ENCODE results near the gene TUBGCP2.
A peak's percentile ranks its signal among the peaks of the same experiment; 100 is the strongest.

TUBGCP2 gene

DNA sequence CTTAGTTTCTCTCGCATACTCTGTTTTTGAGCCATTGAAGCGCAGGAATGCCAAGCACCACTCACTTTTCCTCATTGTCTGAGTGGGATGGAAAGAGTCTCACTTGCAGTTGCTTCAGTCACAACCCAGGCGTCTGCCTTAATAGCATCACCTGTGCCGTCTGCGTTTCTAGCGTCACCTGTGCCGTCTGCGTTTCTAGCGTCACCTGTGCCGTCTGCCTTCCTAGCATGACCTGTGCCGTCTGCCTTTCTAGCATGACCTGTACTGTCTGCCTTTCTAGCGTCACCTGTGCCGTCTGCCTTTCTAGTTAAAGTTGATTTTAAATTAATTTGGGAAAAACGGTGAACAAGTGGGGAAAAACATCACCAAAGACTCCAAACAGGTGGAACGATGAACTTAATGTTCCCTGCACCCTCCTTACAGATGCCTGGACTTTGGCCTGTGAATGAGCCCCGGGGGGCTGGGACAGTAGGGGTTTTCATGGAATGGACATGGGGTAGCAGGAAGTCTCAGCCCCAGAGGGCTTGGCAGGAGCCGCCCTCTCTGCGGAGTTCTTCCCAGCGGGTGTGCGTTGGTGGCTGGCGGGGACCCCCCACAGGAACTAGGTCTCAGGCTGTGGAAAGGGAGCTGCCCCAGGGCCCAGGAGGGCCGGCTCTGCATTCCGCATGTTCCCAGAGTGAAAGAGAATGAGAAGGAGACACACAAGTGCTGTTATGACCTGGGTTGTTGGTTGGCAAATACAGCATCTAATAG lies 3.5 kb upstream of the TUBGCP2 start:
- no peak overlapping the region for H3K4me3 ChIP-seq (ENCODE audit: low read depth, low read length)
- DNase-seq (ENCODE audit: low read depth): no peak
- TF ChIP-seq, protein P1, sequence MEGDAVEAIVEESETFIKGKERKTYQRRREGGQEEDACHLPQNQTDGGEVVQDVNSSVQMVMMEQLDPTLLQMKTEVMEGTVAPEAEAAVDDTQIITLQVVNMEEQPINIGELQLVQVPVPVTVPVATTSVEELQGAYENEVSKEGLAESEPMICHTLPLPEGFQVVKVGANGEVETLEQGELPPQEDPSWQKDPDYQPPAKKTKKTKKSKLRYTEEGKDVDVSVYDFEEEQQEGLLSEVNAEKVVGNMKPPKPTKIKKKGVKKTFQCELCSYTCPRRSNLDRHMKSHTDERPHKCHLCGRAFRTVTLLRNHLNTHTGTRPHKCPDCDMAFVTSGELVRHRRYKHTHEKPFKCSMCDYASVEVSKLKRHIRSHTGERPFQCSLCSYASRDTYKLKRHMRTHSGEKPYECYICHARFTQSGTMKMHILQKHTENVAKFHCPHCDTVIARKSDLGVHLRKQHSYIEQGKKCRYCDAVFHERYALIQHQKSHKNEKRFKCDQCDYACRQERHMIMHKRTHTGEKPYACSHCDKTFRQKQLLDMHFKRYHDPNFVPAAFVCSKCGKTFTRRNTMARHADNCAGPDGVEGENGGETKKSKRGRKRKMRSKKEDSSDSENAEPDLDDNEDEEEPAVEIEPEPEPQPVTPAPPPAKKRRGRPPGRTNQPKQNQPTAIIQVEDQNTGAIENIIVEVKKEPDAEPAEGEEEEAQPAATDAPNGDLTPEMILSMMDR (IDR thresholded peaks at IDR 0.05; ENCODE audit: control insufficient read depth, extremely low read depth, insufficient read depth): no peak

DNA sequence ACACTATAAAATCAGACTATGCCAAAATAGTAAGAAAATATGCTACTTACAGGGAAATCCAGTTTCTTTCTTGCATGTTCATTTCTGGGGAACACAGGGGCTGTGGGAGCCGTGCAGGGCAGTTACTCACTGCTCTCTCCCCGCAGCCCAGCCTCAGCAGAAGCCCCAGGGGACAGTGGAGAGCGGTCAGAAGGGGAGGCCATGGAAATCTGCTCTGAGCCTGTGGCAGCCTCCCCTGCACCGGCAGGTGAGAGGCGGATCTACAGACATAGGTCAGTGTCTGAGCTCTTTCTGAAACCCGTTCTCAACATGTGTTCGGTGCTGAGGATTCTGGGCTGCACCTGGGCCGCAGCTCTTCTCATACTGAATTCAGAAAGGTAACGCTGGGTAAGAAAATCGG lies 2.9 kb upstream of the TUBGCP2 start:
- DNase-seq (ENCODE audit: low read depth): no peak
- TF ChIP-seq, protein P1 (IDR thresholded peaks at IDR 0.05; ENCODE audit: control insufficient read depth, extremely low read depth, insufficient read depth): no peak
- H3K4me3 ChIP-seq (ENCODE audit: low read depth, low read length): no peak overlapping the region

DNA sequence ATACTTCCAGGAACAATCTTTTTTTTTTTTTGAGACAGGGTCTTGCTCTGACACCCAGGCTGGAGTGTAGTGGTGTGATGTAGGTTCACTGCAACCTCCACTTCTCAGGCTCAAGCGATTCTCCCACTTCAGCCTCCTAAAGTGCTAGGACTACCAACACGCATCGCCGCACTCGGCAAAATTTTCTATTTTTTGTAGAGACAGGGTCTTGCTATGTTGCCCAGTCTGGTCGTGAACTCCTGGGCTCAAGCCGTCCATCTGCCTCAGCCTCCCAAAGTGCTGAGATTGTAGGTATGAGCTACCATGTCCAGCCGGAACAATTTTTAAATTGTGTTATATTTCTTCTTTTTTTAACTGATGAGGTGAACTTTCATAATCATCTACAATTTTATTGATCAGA lies 2.1 kb upstream of the TUBGCP2 start:
- TF ChIP-seq, protein P1 (IDR thresholded peaks at IDR 0.05; ENCODE audit: control insufficient read depth, extremely low read depth, insufficient read depth): no peak
- DNase-seq (ENCODE audit: low read depth): no peak

DNA sequence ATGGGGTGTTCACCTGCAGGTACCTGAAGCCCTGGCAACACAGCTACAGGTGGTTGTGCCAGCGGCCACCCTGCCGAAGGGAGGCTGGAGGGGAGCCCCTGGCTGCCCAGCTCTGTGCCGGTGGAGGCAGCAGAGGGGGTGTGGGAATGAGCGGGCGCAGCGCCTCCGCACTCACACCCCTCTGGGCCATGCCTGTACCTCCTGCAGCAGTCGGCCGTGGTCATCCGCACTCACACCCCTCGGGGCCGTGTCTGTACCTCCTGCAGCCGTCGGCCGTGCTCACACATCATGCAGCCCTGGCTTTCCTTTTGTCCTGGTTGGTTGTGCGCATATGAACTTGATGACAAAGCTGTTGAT lies 1.7 kb upstream of the TUBGCP2 start:
- no peak for DNase-seq (ENCODE audit: low read depth)
- TF ChIP-seq, protein P1 (IDR thresholded peaks at IDR 0.05; ENCODE audit: control insufficient read depth, extremely low read depth, insufficient read depth): no peak
- peak overlapping the region; percentile 81 for H3K4me3 ChIP-seq (ENCODE audit: low read depth, low read length)

More for the DNA sequence above, 2.1 kb upstream of the TUBGCP2 start:
- peak overlapping the region; percentile 81 for H3K4me3 ChIP-seq (ENCODE audit: low read depth, low read length)

DNA sequence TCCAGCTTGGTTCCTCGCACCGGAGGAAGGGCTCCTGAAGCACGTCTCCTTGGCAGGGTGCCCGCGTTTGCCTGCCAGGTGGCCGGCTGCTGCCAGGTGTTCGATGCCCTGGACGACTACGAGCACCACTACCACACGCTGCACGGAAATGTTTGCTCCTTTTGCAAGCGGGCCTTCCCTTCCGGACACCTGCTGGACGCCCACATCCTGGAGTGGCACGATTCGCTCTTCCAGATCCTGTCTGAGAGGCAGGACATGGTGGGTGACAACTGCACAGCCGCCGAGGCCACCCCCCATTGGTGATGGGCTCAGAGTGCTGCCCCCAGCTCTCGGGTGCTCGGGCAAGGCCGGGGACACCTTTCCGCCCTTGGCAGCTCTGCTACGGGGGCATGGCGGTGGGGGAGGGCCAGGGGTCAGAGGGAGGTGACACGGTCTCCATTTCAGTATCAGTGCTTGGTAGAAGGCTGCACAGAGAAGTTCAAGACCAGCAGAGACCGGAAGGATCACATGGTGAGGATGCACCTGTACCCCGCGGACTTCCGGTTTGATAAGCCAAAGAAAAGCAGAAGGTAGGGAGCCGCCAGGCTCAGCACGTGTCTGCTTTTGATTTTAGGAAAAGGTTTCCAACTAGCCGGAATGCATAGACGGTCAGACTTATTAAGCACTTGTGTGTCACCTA lies 1.2 kb upstream of the TUBGCP2 start:
- TF ChIP-seq, protein P1 (IDR thresholded peaks at IDR 0.05; ENCODE audit: control insufficient read depth, extremely low read depth, insufficient read depth): no peak
- DNase-seq (ENCODE audit: low read depth): peak; percentile 54
- H3K4me3 ChIP-seq (ENCODE audit: low read depth, low read length): peak overlapping the region; percentile 81

DNA sequence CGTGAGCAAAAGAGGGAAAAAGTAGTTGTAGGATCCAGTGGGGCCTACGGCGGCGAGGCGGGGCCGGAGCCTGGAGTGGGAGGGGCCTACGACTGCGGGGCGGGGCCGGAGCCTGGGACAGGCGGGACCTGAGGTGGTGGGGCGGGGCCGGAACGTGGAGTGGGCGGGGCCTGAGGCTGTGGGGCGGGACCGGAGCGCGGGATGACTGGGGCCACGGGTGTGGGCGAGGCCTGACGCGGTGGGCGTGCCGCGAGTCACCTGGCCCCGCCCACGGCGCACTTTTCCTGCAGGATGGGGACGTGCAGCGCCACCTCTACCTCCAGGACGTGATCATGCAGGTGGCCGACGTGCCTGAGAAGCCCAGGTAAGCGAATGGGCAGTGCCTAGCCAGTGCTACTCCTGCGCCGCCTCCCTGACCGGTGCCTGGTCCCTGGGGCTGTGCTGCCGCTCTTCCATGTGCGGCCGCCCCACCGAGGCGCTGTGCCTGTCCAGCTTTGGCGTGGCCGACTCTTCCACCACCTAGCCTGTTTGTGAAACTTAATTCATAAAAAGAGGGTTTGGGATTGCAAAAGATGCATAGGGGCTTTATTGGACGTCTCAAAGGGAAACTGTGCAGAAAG lies 538 bp upstream of the TUBGCP2 start:
- TF ChIP-seq, protein P1 (IDR thresholded peaks at IDR 0.05; ENCODE audit: control insufficient read depth, extremely low read depth, insufficient read depth): peak; percentile 44; the same call in 1 of the 2 replicates
- DNase-seq (ENCODE audit: low read depth): peak; percentile 78
- H3K4me3 ChIP-seq (ENCODE audit: low read depth, low read length): peak overlapping the region; percentile 81
